HG03571 (cell line): Measurements from ENCODE around the gene LSR.

Source experiments
- ATAC-seq: cut with Tn5 transposase; IDR thresholded peaks from one replicate; pipeline ENCODE4 v1.9.1; 2021; ENCODE audit not compliant: unreplicated experiment

LSR gene

GRCh38 chr19:35246466-35247092, 2.2 kb upstream of the LSR start:
- no peak for ATAC-seq

GRCh38 chr19:35247526-35248309, 1.1 kb upstream of the LSR start:
- ATAC-seq, result no peak

- no peak for ATAC-seq
Observed at GRCh38 chr19:35249146-35249847, 495 bp downstream of the LSR start.

GRCh38 chr19:35249848-35250711, 1.3 kb downstream of the LSR start:
- no peak for ATAC-seq

- no peak for ATAC-seq
Observed at GRCh38 chr19:35251456-35251855, 2.7 kb downstream of the LSR start.

- no peak for ATAC-seq
Observed at GRCh38 chr19:35253316-35254286, 4.8 kb downstream of the LSR start.

GRCh38 chr19:35254341-35255297, 5.8 kb downstream of the LSR start:
- no peak for ATAC-seq

- no peak for ATAC-seq
Observed at GRCh38 chr19:35256566-35256965, 7.8 kb downstream of the LSR start.

- no peak for ATAC-seq
Observed at GRCh38 chr19:35257113-35257461, 8.3 kb downstream of the LSR start.

GRCh38 chr19:35260694-35261304, 12.0 kb downstream of the LSR start:
- ATAC-seq, result no peak

- ATAC-seq, result no peak
Observed at GRCh38 chr19:35261356-35262100, 12.7 kb downstream of the LSR start.

- ATAC-seq, result no peak
Observed at GRCh38 chr19:35262101-35262761, 13.4 kb downstream of the LSR start.

GRCh38 chr19:35264268-35265125, 15.7 kb downstream of the LSR start:
- no peak for ATAC-seq

GRCh38 chr19:35265126-35265899, 16.5 kb downstream of the LSR start:
- ATAC-seq, result no peak

GRCh38 chr19:35265900-35266519, 17.2 kb downstream of the LSR start:
- ATAC-seq, result no peak
